NT2/D1 (cell line): ENCODE data around the gene CNNM3.

Source experiments
- SUZ12 ChIP-seq: IDR thresholded peaks from 2 replicates; pipeline ENCODE4 v1.6.1; 2011; ENCODE audit not compliant: insufficient read length, insufficient read depth; ENCODE audit errors: extremely low read depth
- YY1 ChIP-seq: IDR thresholded peaks from 2 replicates; pipeline ENCODE4 v1.6.1; 2011; ENCODE audit not compliant: insufficient read length, insufficient read depth
- ZNF274 ChIP-seq: IDR thresholded peaks from 2 replicates; pipeline ENCODE4 v1.6.1; 2011; ENCODE audit warnings: mild to moderate bottlenecking, low read depth, low read length

GRCh38 chr2:96800061-96801004 is 15.7 kb upstream of the CNNM3 start:
- TF ChIP-seq ZNF274 (no peak), YY1 (no peak), SUZ12 (no peak)
